CD14-positive monocyte (primary cell): ENCODE results near the gene SETD3. TPM values are rescaled to one million over a fixed set of nuclear protein-coding genes. Genes with fewer than 3 reads are reported as not detected.
A peak's percentile ranks its signal among the peaks of the same experiment; 100 is the strongest.

ENCODE experiments used
- DNase-seq, 3 donors: peaks; one replicate each; pipeline ENCODE4 v3.0.0-alpha.2; 2011 to 2022
- H2AFZ ChIP-seq: 2 replicates; pipeline ENCODE4 v1.6.0; 2012; ENCODE audit warnings: mild to moderate bottlenecking, low read depth, low read length, inconsistent platforms; ENCODE audit not compliant: insufficient read depth, poor library complexity, severe bottlenecking
- H3K27ac ChIP-seq, 2 donors: 1 replicate in 1 of 2; 2 replicates in 1 of 2; pipeline ENCODE4 v1.5.1; 2012 to 2013; ENCODE audit warnings: low read length in 2 of 2, control low read depth in 1 of 2, inconsistent platforms in 1 of 2, low read depth in 1 of 2, mild to moderate bottlenecking in 1 of 2
- H3K27me3 ChIP-seq, 2 donors: one replicate each; pipeline versions ENCODE4 v1.6.0 to v1.6.1; 2011 to 2013; ENCODE audit warnings: low read length in 2 of 2; ENCODE audit not compliant: control insufficient read depth in 2 of 2, insufficient read depth in 2 of 2
- H3K36me3 ChIP-seq, 2 donors: replicated peaks in 1 of 2; 1 replicate in 1 of 2; 2 replicates in 1 of 2; pipeline versions ENCODE4 v1.5.1 to v1.6.1; 2012 to 2013; ENCODE audit warnings: low read length in 2 of 2, control low read depth in 1 of 2, inconsistent platforms in 1 of 2, mild to moderate bottlenecking in 1 of 2; ENCODE audit not compliant: insufficient read depth in 2 of 2, control insufficient read depth in 1 of 2
- H3K4me1 ChIP-seq, 2 donors: 1 replicate in 1 of 2; 2 replicates in 1 of 2; pipeline versions ENCODE4 v1.5.1 to v1.6.1; 2012 to 2013; ENCODE audit warnings: low read length in 2 of 2, control low read depth in 1 of 2, inconsistent platforms in 1 of 2, mild to moderate bottlenecking in 1 of 2, moderate library complexity in 1 of 2; ENCODE audit not compliant: insufficient read depth in 2 of 2, control insufficient read depth in 1 of 2
- H3K4me2 ChIP-seq: replicated peaks from 2 replicates; pipeline ENCODE3; 2012; ENCODE audit warnings: low read length, moderate library complexity, mild to moderate bottlenecking; ENCODE audit not compliant: poor library complexity, severe bottlenecking; ENCODE audit errors: extremely low read depth
- H3K4me3 ChIP-seq, 3 experiments: fragments of 200-600 bp in 1 of 3; sonication (generic) in 1 of 3; replicated peaks in 1 of 3; 1 replicate in 2 of 3; 2 replicates in 1 of 3; pipeline ENCODE4 v1.5.1; 2011 to 2013; ENCODE audit warnings: low read length in 3 of 3, mild to moderate bottlenecking in 3 of 3, control low read depth in 2 of 3, low read depth in 2 of 3, inconsistent platforms in 1 of 3, moderate library complexity in 1 of 3
- H3K79me2 ChIP-seq: 2 replicates; pipeline ENCODE4 v1.6.0; 2012; ENCODE audit warnings: mild to moderate bottlenecking, control low read depth, inconsistent platforms, low read length, moderate library complexity; ENCODE audit not compliant: insufficient read depth
- H3K9ac ChIP-seq: 2 replicates; pipeline ENCODE4 v1.6.0; 2017; ENCODE audit warnings: low read length, mild to moderate bottlenecking; ENCODE audit not compliant: insufficient read depth, poor library complexity, severe bottlenecking
- H3K9me3 ChIP-seq, 2 donors: replicated peaks in 1 of 2; 1 replicate in 1 of 2; 2 replicates in 1 of 2; pipeline versions ENCODE4 v1.5.1 to v1.6.1; 2012 to 2013; ENCODE audit warnings: low read length in 2 of 2, control low read depth in 1 of 2; ENCODE audit not compliant: control insufficient read depth in 1 of 2, insufficient read depth in 1 of 2
- H4K20me1 ChIP-seq: 2 replicates; pipeline ENCODE4 v1.6.0; 2012; ENCODE audit warnings: mild to moderate bottlenecking, low read length, control low read depth, moderate library complexity; ENCODE audit not compliant: insufficient read depth
- H3K27ac Mint-ChIP-seq, 7 donors: one replicate each; pipeline ENCODE4 v1.8.0; 2020; ENCODE audit warnings: mild to moderate bottlenecking in 7 of 7, mixed read lengths in 7 of 7, moderate library complexity in 6 of 7, inconsistent platforms in 2 of 7
- H3K27me3 Mint-ChIP-seq, 3 donors: one replicate each; pipeline ENCODE4 v1.8.0; 2021 to 2022; ENCODE audit warnings: low read depth in 3 of 3, mild to moderate bottlenecking in 3 of 3, mixed read lengths in 3 of 3, moderate library complexity in 3 of 3, inconsistent platforms in 1 of 3
- H3K36me3 Mint-ChIP-seq, 2 donors: one replicate each; pipeline ENCODE4 v1.8.0; 2020; ENCODE audit warnings: mixed read lengths in 2 of 2, inconsistent platforms in 1 of 2, mild to moderate bottlenecking in 1 of 2
- H3K4me1 Mint-ChIP-seq: one replicate; pipeline ENCODE4 v1.8.0; 2020; ENCODE audit warnings: mild to moderate bottlenecking, mixed read lengths
- H3K4me3 Mint-ChIP-seq, 2 donors: one replicate each; pipeline ENCODE4 v1.8.0; 2020; ENCODE audit warnings: mild to moderate bottlenecking in 2 of 2, mixed read lengths in 2 of 2, moderate library complexity in 1 of 2
- H3K9me3 Mint-ChIP-seq, 7 donors: one replicate each; pipeline ENCODE4 v1.8.0; 2020 to 2022; ENCODE audit warnings: mixed read lengths in 7 of 7, mild to moderate bottlenecking in 6 of 7, moderate library complexity in 6 of 7, inconsistent platforms in 2 of 7
- CTCF ChIP-seq: fragments of 200-600 bp; IDR thresholded peaks from one replicate; pipeline ENCODE4 v1.8.0; 2022; ENCODE audit warnings: antibody characterized with exemption, mild to moderate bottlenecking
- WGBS: methylation state at CpG from one replicate; pipeline ENCODE4 v1.1.5; 2013; ENCODE audit warnings: missing lambda C conversion rate; ENCODE audit not compliant: insufficient coverage; 5-methylcytosine and 5-hydroxymethylcytosine counted together
- intact Hi-C, 2 donors: fragments of 100-400 bp; cut with micrococcal nuclease; formaldehyde crosslinking; loops; one replicate each; pipeline versions ENCODE4 v1.15.0 to v1.15.1; 2023
- polyA plus RNA-seq, 3 donors: library from polyadenylated mRNA; depleted of rRNA in 1 of 3; unstranded in 2 of 3; stranded (reverse) in 1 of 3; fragments of 300-500 nt in 2 of 3; fragments of >200 nt in 1 of 3; fragmentation: Illumina TruSeq in 2 of 3; gene quantifications; 1 replicate in 2 of 3; 2 replicates in 1 of 3; pipeline ENCODE4 v1.2.3, GENCODE V29; 2012 to 2021

SETD3 gene
- polyA plus RNA-seq, 3 donors, result 22.9 to 39.5 (median 38.7) TPM

DNA sequence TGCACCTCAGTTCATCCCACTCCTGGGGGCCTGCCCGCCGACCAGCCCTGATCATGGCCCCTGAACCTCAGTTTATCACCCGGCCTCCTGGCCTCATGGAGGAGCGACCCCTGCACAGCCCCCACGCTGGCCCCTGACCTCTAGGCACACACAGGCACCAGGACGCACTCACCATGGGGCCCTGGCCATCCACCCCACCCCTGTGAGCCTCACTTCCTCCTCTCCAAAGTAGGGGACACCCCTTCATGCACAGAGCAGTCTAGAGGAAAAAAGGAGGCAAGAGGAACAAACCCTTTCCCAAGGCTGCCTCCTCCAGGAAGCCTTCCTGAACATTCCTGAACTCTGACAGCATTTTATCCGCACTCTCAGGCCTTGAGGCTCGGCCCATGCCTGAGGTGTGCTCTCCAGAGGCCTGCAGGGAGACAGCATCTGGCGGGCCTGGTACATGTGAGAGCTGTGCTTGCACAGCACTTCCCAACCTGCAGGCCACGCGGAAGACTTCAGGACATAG is 40.0 kb upstream of the SETD3 start:
- no peak overlapping the region for H3K4me3 Mint-ChIP-seq
- no peaks in the 10 kb centered on the region for H3K9me3 Mint-ChIP-seq
- H3K36me3 Mint-ChIP-seq, result no peaks in the 10 kb centered on the region
- Histone ChIP-seq H3K9ac (no peak overlapping the region), H2AFZ (no peak overlapping the region), H3K27ac (no peak overlapping the region), H3K4me2 (no peak overlapping the region), H3K27me3 (no peaks in the 10 kb centered on the region), H3K9me3 (no peaks in the 10 kb centered on the region), H3K79me2 (no peaks in the 10 kb centered on the region), H3K4me3 (no peak overlapping the region), H4K20me1 (no peaks in the 10 kb centered on the region), H3K4me1 (no peaks in the 10 kb centered on the region), H3K36me3 (no peaks in the 10 kb centered on the region)
- intact Hi-C loops, result loop anchor here in 1 of 2 donors (5.0 kb wide), 1 partner anchor 362 kb away; no protein-coding TSS in a partner anchor
- H3K4me1 Mint-ChIP-seq, result no peaks in the 10 kb centered on the region
- 95% methylated on average over 11 of the region's 11 CpGs for WGBS
- no peak for DNase-seq
- no peak for TF ChIP-seq CTCF
- H3K27me3 Mint-ChIP-seq, result peaks cover 0 to 9% (median 5%) of the 10 kb centered on the region in 3 donors
- H3K27ac Mint-ChIP-seq, result peak overlapping the region in 2 of 7 donors; percentile 18 to 36

- no peaks in the 10 kb centered on the region for H3K36me3 Mint-ChIP-seq
- no peak for DNase-seq
- TF ChIP-seq CTCF, result no peak
These were observed 39.3 kb upstream of the SETD3 start for GRCh38 chr14:99519931-99520421.

More at GRCh38 chr14:99519931-99520421, 39.3 kb upstream of the SETD3 start:
- H3K4me1 Mint-ChIP-seq, result no peaks in the 10 kb centered on the region
- no peak overlapping the region for H3K27ac Mint-ChIP-seq
- H3K9me3 ChIP-seq, result no peaks in the 10 kb centered on the region
- H3K4me1 ChIP-seq, result no peaks in the 10 kb centered on the region
- no peaks in the 10 kb centered on the region for H3K27me3 ChIP-seq
- no peak overlapping the region for H3K4me3 Mint-ChIP-seq
- no peaks in the 10 kb centered on the region for H3K79me2 ChIP-seq
- peaks cover 0 to 9% (median 5%) of the 10 kb centered on the region in 3 donors for H3K27me3 Mint-ChIP-seq
- no peak overlapping the region for H3K9ac ChIP-seq
- H3K4me2 ChIP-seq, result no peak overlapping the region
- H3K36me3 ChIP-seq, result no peaks in the 10 kb centered on the region
- 94% methylated on average over 5 of the region's 6 CpGs for WGBS
- H3K27ac ChIP-seq, result no peak overlapping the region
- no peaks in the 10 kb centered on the region for H3K9me3 Mint-ChIP-seq
- H4K20me1 ChIP-seq, result no peaks in the 10 kb centered on the region
- intact Hi-C loops, result loop anchor here (2.0 to 5.0 kb wide), 4 partner anchors 107 to 363 kb away; no protein-coding TSS in a partner anchor
- no peak overlapping the region for H2AFZ ChIP-seq
- H3K4me3 ChIP-seq, result no peak overlapping the region
